MM.1S (cell line): ENCODE results near the gene MS4A10.

Source experiments
- DNase-seq: peaks from one replicate; pipeline ENCODE4 v3.0.0-alpha.2; 2015
- H2AFZ ChIP-seq: fragments of 300-600 bp; sonication (generic); 2 replicates; pipeline ENCODE4 v1.6.0; 2016; ENCODE audit warnings: antibody characterized with exemption, low read length
- H3F3A ChIP-seq: fragments of 300-600 bp; sonication (generic); 2 replicates; pipeline ENCODE4 v1.6.1; 2016; ENCODE audit warnings: mild to moderate bottlenecking, antibody characterized with exemption, low read length, moderate library complexity, mixed read lengths; ENCODE audit not compliant: insufficient read depth
- H3K27ac ChIP-seq: fragments of 300-600 bp; sonication (generic); 2 replicates; pipeline ENCODE4 v1.5.1; 2016; ENCODE audit warnings: mild to moderate bottlenecking, low read length
- H3K27me3 ChIP-seq: fragments of 300-600 bp; sonication (generic); replicated peaks from 2 replicates; pipeline ENCODE4 v1.6.0; 2016; ENCODE audit warnings: low read length; ENCODE audit not compliant: insufficient read depth
- H3K36me3 ChIP-seq: fragments of 300-600 bp; sonication (generic); replicated peaks from 2 replicates; pipeline ENCODE4 v1.6.1; 2016; ENCODE audit warnings: mild to moderate bottlenecking, low read length, mixed read lengths; ENCODE audit not compliant: insufficient read depth
- H3K4me1 ChIP-seq: fragments of 300-600 bp; sonication (generic); 2 replicates; pipeline ENCODE4 v1.6.1; 2016; ENCODE audit warnings: low read length, mixed read lengths
- H3K4me2 ChIP-seq: fragments of 300-600 bp; sonication (generic); 2 replicates; pipeline ENCODE4 v1.6.0; 2016; ENCODE audit warnings: low read depth, low read length
- H3K4me3 ChIP-seq: fragments of 300-600 bp; sonication (generic); 2 replicates; pipeline ENCODE4 v1.5.1; 2016; ENCODE audit warnings: low read length, mixed read lengths
- H3K79me2 ChIP-seq: fragments of 300-600 bp; sonication (generic); 2 replicates; pipeline ENCODE4 v1.6.1; 2016; ENCODE audit warnings: mixed run types, low read length, mixed read lengths
- H3K9ac ChIP-seq: fragments of 300-600 bp; sonication (generic); 2 replicates; pipeline ENCODE4 v1.6.1; 2016; ENCODE audit warnings: low read length, mixed read lengths
- H3K9me2 ChIP-seq: fragments of 300-600 bp; sonication (generic); replicated peaks from 2 replicates; pipeline ENCODE4 v1.6.1; 2016; ENCODE audit warnings: mild to moderate bottlenecking, low read length, mixed read lengths; ENCODE audit not compliant: insufficient read depth
- H3K9me3 ChIP-seq: fragments of 300-600 bp; sonication (generic); replicated peaks from 2 replicates; pipeline ENCODE4 v1.6.1; 2016; ENCODE audit warnings: mild to moderate bottlenecking, low read length, mixed read lengths; ENCODE audit not compliant: insufficient read depth
- H4K20me1 ChIP-seq: fragments of 300-600 bp; sonication (generic); 2 replicates; pipeline ENCODE4 v1.6.1; 2016; ENCODE audit warnings: mild to moderate bottlenecking, low read length, moderate library complexity, mixed read lengths; ENCODE audit not compliant: insufficient read depth
- CTCF ChIP-seq: fragments of 300-600 bp; sonication (generic); IDR thresholded peaks from 2 replicates; pipeline ENCODE4 v1.5.1; 2016; ENCODE audit warnings: antibody characterized with exemption, low read length, mixed read lengths
- EZH2 ChIP-seq: fragments of 300-600 bp; sonication (generic); optimal IDR thresholded peaks from 2 replicates; pipeline ENCODE3; 2017; ENCODE audit warnings: low read depth, mild to moderate bottlenecking, antibody characterized with exemption, low read length, mixed read lengths
- EZH2phosphoT487 ChIP-seq: fragments of 300-600 bp; sonication (generic); IDR thresholded peaks from 2 replicates; pipeline ENCODE4 v1.6.1; 2018; ENCODE audit warnings: antibody characterized with exemption, low read length

Gene MS4A10

DNA sequence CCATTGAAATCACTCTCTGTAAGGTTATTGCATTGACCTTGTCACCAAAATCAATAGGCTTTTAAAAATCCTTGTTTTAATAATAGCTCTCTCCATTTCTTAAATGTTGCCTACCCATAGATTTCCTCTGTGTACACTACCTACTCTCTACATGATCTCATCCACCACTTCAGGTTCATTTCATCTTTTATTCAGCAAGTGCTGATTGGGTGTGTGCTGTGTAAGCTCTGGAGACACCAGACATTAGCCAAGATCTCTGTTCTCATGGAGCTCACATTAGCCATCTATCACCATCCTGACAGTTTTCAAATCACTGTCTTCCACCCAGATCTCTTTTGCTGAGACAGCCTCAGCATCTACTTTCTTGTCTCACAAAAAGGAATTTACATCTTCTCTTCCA is 4.4 kb upstream of the MS4A10 start:
- H3K9me2 ChIP-seq, result no peaks in the 10 kb centered on the region
- H3K4me2 ChIP-seq, result no peak overlapping the region
- no peak overlapping the region for H2AFZ ChIP-seq
- no peaks in the 10 kb centered on the region for H3K9me3 ChIP-seq
- no peaks in the 10 kb centered on the region for H3F3A ChIP-seq
- TF ChIP-seq EZH2, result no peak
- no peak for TF ChIP-seq EZH2phosphoT487
- TF ChIP-seq CTCF, result no peak
- H3K4me3 ChIP-seq, result no peak overlapping the region
- no peaks in the 10 kb centered on the region for H3K36me3 ChIP-seq
- no peak for DNase-seq
- H3K4me1 ChIP-seq, result peaks cover 3% of the 10 kb centered on the region; the same call in 1 of the 2 replicates
- H4K20me1 ChIP-seq, result no peaks in the 10 kb centered on the region
- no peaks in the 10 kb centered on the region for H3K27me3 ChIP-seq
- H3K79me2 ChIP-seq, result no peaks in the 10 kb centered on the region
- no peak overlapping the region for H3K27ac ChIP-seq
- H3K9ac ChIP-seq, result no peak overlapping the region

- no peak overlapping the region for H3K9ac ChIP-seq
- no peak overlapping the region for H3K27ac ChIP-seq
- no peaks in the 10 kb centered on the region for H3K9me2 ChIP-seq
- H3K27me3 ChIP-seq, result no peaks in the 10 kb centered on the region
- H3K36me3 ChIP-seq, result no peaks in the 10 kb centered on the region
- no peaks in the 10 kb centered on the region for H4K20me1 ChIP-seq
- H3F3A ChIP-seq, result no peaks in the 10 kb centered on the region
- H3K4me3 ChIP-seq, result no peak overlapping the region
- TF ChIP-seq CTCF (no peak), EZH2phosphoT487 (no peak), EZH2 (no peak)
- DNase-seq, result no peak
- H2AFZ ChIP-seq, result no peak overlapping the region
- H3K9me3 ChIP-seq, result no peaks in the 10 kb centered on the region
- no peak overlapping the region for H3K4me2 ChIP-seq
- H3K79me2 ChIP-seq, result no peaks in the 10 kb centered on the region
- H3K4me1 ChIP-seq, result no peaks in the 10 kb centered on the region
Measured at GRCh38 chr11:60781286-60781980, 3.7 kb upstream of the MS4A10 start.

GRCh38 chr11:60781981-60782316 is 3.2 kb upstream of the MS4A10 start:
- Histone ChIP-seq H3K9me3 (no peaks in the 10 kb centered on the region), H3K36me3 (no peaks in the 10 kb centered on the region), H2AFZ (no peak overlapping the region), H3K79me2 (no peaks in the 10 kb centered on the region), H3K4me1 (no peaks in the 10 kb centered on the region), H3K27me3 (no peaks in the 10 kb centered on the region), H3K9me2 (no peaks in the 10 kb centered on the region), H3K4me2 (no peak overlapping the region), H4K20me1 (no peaks in the 10 kb centered on the region), H3F3A (no peaks in the 10 kb centered on the region), H3K4me3 (no peak overlapping the region), H3K9ac (no peak overlapping the region), H3K27ac (no peak overlapping the region)
- DNase-seq, result no peak
- TF ChIP-seq EZH2 (no peak), EZH2phosphoT487 (no peak), CTCF (no peak)
